Prostate gland (tissue), 2 donors: Measurements from ENCODE around the gene SMTN.

Experiments used
- CTCF ChIP-seq, 4 experiments: fragments of 200-600 bp in 2 of 4; fragments of 450-650 bp in 2 of 4; sonication (generic) in 2 of 4; IDR thresholded peaks; 1 replicate in 3 of 4; 2 replicates in 1 of 4; pipeline ENCODE4 v1.5.1; 2016 to 2019; ENCODE audit warnings: antibody characterized with exemption in 4 of 4, mild to moderate bottlenecking in 2 of 4, moderate library complexity in 2 of 4
- POLR2A ChIP-seq: fragments of 450-650 bp; IDR thresholded peaks from one replicate; pipeline ENCODE4 v1.6.1; 2016; ENCODE audit warnings: antibody characterized with exemption, mild to moderate bottlenecking

GRCh38 chr22:31142285-31142684 is 61.2 kb downstream of the SMTN start:
- TF ChIP-seq CTCF (IDR thresholded peaks at IDR 0.05) = no peak
- TF ChIP-seq POLR2A = no peak
